ENCODE results near the gene PROX1.

GRCh38 chr1:214010197-214010573, 22.4 kb downstream of the PROX1 start:
- TF ChIP-seq CTCF (conservative IDR thresholded peaks at IDR 0.05) (no peak), EZH2 (IDR thresholded peaks at IDR 0.05; ENCODE audit: low read depth) (no peak)
